NCI-H2081 (cell line): ENCODE measurements around the gene AHCYL1.

ENCODE experiments used
- DNase-seq, 2 experiments: peaks; one replicate each; lab custom pipeline; 2025; lab: John Stamatoyannopoulos, UW

Gene AHCYL1

GRCh38 chr1:110038271-110038670, 53.7 kb downstream of the AHCYL1 start:
- DNase-seq: no peak

GRCh38 chr1:110039641-110040040, 55.1 kb downstream of the AHCYL1 start:
- no peak for DNase-seq

- no peak for DNase-seq
Observed at GRCh38 chr1:110040548-110040947, 56.0 kb downstream of the AHCYL1 start.

GRCh38 chr1:110043016-110043415, 58.5 kb downstream of the AHCYL1 start:
- DNase-seq: no peak

- DNase-seq: no peak
Observed at GRCh38 chr1:110047463-110047862, 62.9 kb downstream of the AHCYL1 start.

- no peak for DNase-seq
Observed at GRCh38 chr1:110048240-110048639, 63.7 kb downstream of the AHCYL1 start.

GRCh38 chr1:110048923-110049601, 64.5 kb downstream of the AHCYL1 start:
- no peak for DNase-seq

- no peak for DNase-seq
Observed at GRCh38 chr1:110049801-110050601, 65.4 kb downstream of the AHCYL1 start.

- DNase-seq: no peak
Observed at GRCh38 chr1:110050602-110051261, 66.2 kb downstream of the AHCYL1 start.

GRCh38 chr1:110051262-110051648, 66.7 kb downstream of the AHCYL1 start:
- no peak for DNase-seq

- DNase-seq: peak in 1 of 2 experiments; percentile 14
Observed at GRCh38 chr1:110053552-110054428, 69.2 kb downstream of the AHCYL1 start.

GRCh38 chr1:110055493-110056284, 71.1 kb downstream of the AHCYL1 start:
- DNase-seq: no peak

- no peak for DNase-seq
Observed at GRCh38 chr1:110056285-110056683, 71.7 kb downstream of the AHCYL1 start.

- DNase-seq: no peak
Observed at GRCh38 chr1:110056776-110057175, 72.2 kb downstream of the AHCYL1 start.

GRCh38 chr1:110057963-110058518, 73.5 kb downstream of the AHCYL1 start:
- no peak for DNase-seq

GRCh38 chr1:110058591-110058990, 74.0 kb downstream of the AHCYL1 start:
- DNase-seq: no peak

GRCh38 chr1:110059133-110059863, 74.7 kb downstream of the AHCYL1 start:
- no peak for DNase-seq

- no peak for DNase-seq
Observed at GRCh38 chr1:110060034-110060661, 75.6 kb downstream of the AHCYL1 start.

GRCh38 chr1:110060662-110061060, 76.1 kb downstream of the AHCYL1 start:
- DNase-seq: no peak

- DNase-seq: no peak
Observed at GRCh38 chr1:110061341-110061740, 76.8 kb downstream of the AHCYL1 start.
